Epithelial cell of alveolus of lung (primary cell): ENCODE measurements around the gene GPR50. TPM values are rescaled to one million over a fixed set of nuclear protein-coding genes. Genes with fewer than 3 reads are reported as not detected.

ENCODE experiments used
- total RNA-seq: library from RNA; depleted of rRNA; stranded (reverse); fragments of >200 nt; gene quantifications from 2 replicates; pipeline ENCODE4 v1.2.1, GENCODE V29; 2015

The GPR50 gene
- not detected in 2 replicates for total RNA-seq

GRCh38 chrX:151176231-151176750 lies at the start of gene GPR50:
GPR50 (plus strand) TSS chrX:151176584; CDS start chrX:151176722, 138 bp downstream.

Other genes starting within 250 kb of the GPR50 start
- gene HMGB3, start 193.2 kb upstream of the GPR50 start, total RNA-seq, result 17.3 and 18.0 TPM in 2 replicates
- 36.3 and 42.5 TPM in 2 replicates for gene VMA21, start 220.6 kb downstream of the GPR50 start, total RNA-seq